Trophoblast cell (in vitro differentiated cells and primary cell): ENCODE measurements around the gene CTSK.
"Not testable (repeated sequence)": the region's sequence is repeated elsewhere in the genome, so short reads cannot be mapped to it uniquely, and the experiment has no call there.

Experiments used
- DNase-seq, 2 donors: peaks; one replicate each; pipeline ENCODE4 v3.0.0-alpha.2; 2016
- H2AFZ ChIP-seq: 2 replicates; pipeline ENCODE4 v1.6.1; 2013; ENCODE audit warnings: low read length, moderate library complexity, mild to moderate bottlenecking; ENCODE audit not compliant: insufficient read depth, poor library complexity
- H2AK5ac ChIP-seq: 2 replicates; pipeline ENCODE4 v1.6.1; 2013; ENCODE audit warnings: mild to moderate bottlenecking, low read length
- H2BK120ac ChIP-seq: 2 replicates; pipeline ENCODE4 v1.6.1; 2013; ENCODE audit warnings: low read length, mild to moderate bottlenecking, moderate library complexity; ENCODE audit not compliant: insufficient read depth, poor library complexity
- H2BK12ac ChIP-seq: 2 replicates; pipeline ENCODE4 v1.6.1; 2013; ENCODE audit warnings: mild to moderate bottlenecking, low read length, moderate library complexity
- H2BK5ac ChIP-seq: 2 replicates; pipeline ENCODE4 v1.6.1; 2013; ENCODE audit warnings: low read length, low read depth, moderate library complexity, mild to moderate bottlenecking; ENCODE audit not compliant: poor library complexity
- H3K14ac ChIP-seq: 2 replicates; pipeline ENCODE4 v1.6.1; 2013; ENCODE audit warnings: mild to moderate bottlenecking, low read length
- H3K18ac ChIP-seq: 2 replicates; pipeline ENCODE4 v1.6.1; 2013; ENCODE audit warnings: mild to moderate bottlenecking, low read length
- H3K23ac ChIP-seq: 2 replicates; pipeline ENCODE4 v1.6.1; 2013; ENCODE audit warnings: low read length
- H3K27ac ChIP-seq: 2 replicates; pipeline ENCODE4 v1.5.1; 2013; ENCODE audit warnings: low read depth, mild to moderate bottlenecking, inconsistent platforms, low read length, moderate library complexity
- H3K27me3 ChIP-seq: 2 replicates; pipeline ENCODE4 v1.6.1; 2013; ENCODE audit warnings: inconsistent platforms, mild to moderate bottlenecking, low read length, moderate library complexity; ENCODE audit not compliant: insufficient read depth
- H3K36me3 ChIP-seq, 2 experiments: 1 replicate in 1 of 2; 2 replicates in 1 of 2; pipeline ENCODE4 v1.6.1; 2013; ENCODE audit warnings: low read length in 2 of 2, mild to moderate bottlenecking in 2 of 2, moderate library complexity in 1 of 2; ENCODE audit not compliant: insufficient read depth in 2 of 2, control insufficient read depth in 1 of 2
- H3K4ac ChIP-seq: 2 replicates; pipeline ENCODE4 v1.6.1; 2013; ENCODE audit warnings: low read depth, mild to moderate bottlenecking, low read length, moderate library complexity
- H3K4me1 ChIP-seq, 2 experiments: 1 replicate in 1 of 2; 2 replicates in 1 of 2; pipeline ENCODE4 v1.6.1; 2013; ENCODE audit warnings: low read length in 2 of 2, mild to moderate bottlenecking in 2 of 2, moderate library complexity in 1 of 2; ENCODE audit not compliant: insufficient read depth in 2 of 2, control insufficient read depth in 1 of 2
- H3K4me2 ChIP-seq: 2 replicates; pipeline ENCODE4 v1.6.1; 2013; ENCODE audit warnings: inconsistent platforms, mild to moderate bottlenecking, low read length, moderate library complexity
- H3K4me3 ChIP-seq: 2 replicates; pipeline ENCODE4 v1.5.1; 2013; ENCODE audit warnings: mild to moderate bottlenecking, low read depth, low read length, inconsistent platforms
- H3K79me1 ChIP-seq: one replicate; pipeline ENCODE4 v1.6.1; 2013; ENCODE audit warnings: low read length
- H3K79me2 ChIP-seq: 2 replicates; pipeline ENCODE4 v1.6.1; 2013; ENCODE audit warnings: low read length, mild to moderate bottlenecking; ENCODE audit not compliant: control insufficient read depth, insufficient read depth, poor library complexity
- H3K9ac ChIP-seq: 2 replicates; pipeline ENCODE4 v1.6.1; 2013; ENCODE audit warnings: mild to moderate bottlenecking, low read length
- H3K9me3 ChIP-seq: 2 replicates; pipeline ENCODE4 v1.6.1; 2013; ENCODE audit warnings: low read depth, mild to moderate bottlenecking, control low read depth, inconsistent platforms, low read length; ENCODE audit not compliant: insufficient read depth
- H4K12ac ChIP-seq: 2 replicates; pipeline ENCODE4 v1.6.1; 2013; ENCODE audit warnings: low read depth, mild to moderate bottlenecking, low read length, moderate library complexity
- H4K8ac ChIP-seq: 2 replicates; pipeline ENCODE4 v1.6.1; 2013; ENCODE audit warnings: low read depth, mild to moderate bottlenecking, low read length, moderate library complexity
- H4K91ac ChIP-seq: one replicate; pipeline ENCODE4 v1.6.1; 2013; ENCODE audit warnings: low read depth, mild to moderate bottlenecking, low read length, moderate library complexity
- WGBS: extraction: QIAGEN DNeasy Blood & Tissue Kit; methylation state at CpG from one replicate; pipeline ENCODE4 v1.1.7; 2013; ENCODE audit warnings: missing lambda C conversion rate; ENCODE audit not compliant: insufficient read length, insufficient coverage; ENCODE audit errors: extremely low coverage; 5-methylcytosine and 5-hydroxymethylcytosine counted together

Gene CTSK

GRCh38 chr1:150798525-150798924 lies 9.5 kb downstream of the CTSK start:
- no peak overlapping the region for H4K8ac ChIP-seq
- DNase-seq, result no peak
- H3K79me1 ChIP-seq, result no peaks in the 10 kb centered on the region
- H3K4ac ChIP-seq, result no peak overlapping the region
- H3K9ac ChIP-seq, result no peak overlapping the region
- H2BK5ac ChIP-seq, result no peak overlapping the region
- H3K23ac ChIP-seq, result no peak overlapping the region
- no peak overlapping the region for H2BK120ac ChIP-seq
- H2AK5ac ChIP-seq, result no peak overlapping the region
- no peaks in the 10 kb centered on the region for H3K9me3 ChIP-seq
- no peak overlapping the region for H2AFZ ChIP-seq
- H4K91ac ChIP-seq, result no peak overlapping the region
- no peak overlapping the region for H4K12ac ChIP-seq
- H3K79me2 ChIP-seq, result no peaks in the 10 kb centered on the region
- no CpG with 5 or more reads among the region's 4 CpGs for WGBS
- no peak overlapping the region for H3K18ac ChIP-seq
- no peak overlapping the region for H3K4me2 ChIP-seq
- H3K4me1 ChIP-seq, result no peaks in the 10 kb centered on the region
- H3K4me3 ChIP-seq, result no peak overlapping the region
- H3K27ac ChIP-seq, result no peak overlapping the region
- no peak overlapping the region for H2BK12ac ChIP-seq
- H3K27me3 ChIP-seq, result no peaks in the 10 kb centered on the region
- no peak overlapping the region for H3K14ac ChIP-seq
- peaks cover 0 to 6% of the 10 kb centered on the region in 2 experiments for H3K36me3 ChIP-seq

- no peak for DNase-seq
- Histone ChIP-seq H3K4me2 (no peak overlapping the region), H2BK12ac (no peak overlapping the region), H3K27me3 (no peaks in the 10 kb centered on the region), H3K4me3 (no peak overlapping the region), H4K91ac (no peak overlapping the region), H3K27ac (no peak overlapping the region), H2AK5ac (no peak overlapping the region), H3K79me1 (no peaks in the 10 kb centered on the region), H4K12ac (no peak overlapping the region), H3K4ac (no peak overlapping the region), H3K9ac (no peak overlapping the region), H3K23ac (no peak overlapping the region), H4K8ac (no peak overlapping the region), H3K79me2 (no peaks in the 10 kb centered on the region), H3K14ac (no peak overlapping the region), H3K18ac (no peak overlapping the region), H2BK120ac (no peak overlapping the region), H3K9me3 (no peaks in the 10 kb centered on the region), H2BK5ac (no peak overlapping the region), H3K4me1 (no peaks in the 10 kb centered on the region), H2AFZ (no peak overlapping the region), H3K36me3 (peaks cover 0 to 6% of the 10 kb centered on the region in 2 experiments)
- no CpG with 5 or more reads among the region's 3 CpGs for WGBS
Measured at GRCh38 chr1:150796374-150796773, 11.7 kb downstream of the CTSK start.

- not testable (repeated sequence) for H3K14ac ChIP-seq, H3K9me3 ChIP-seq, H2BK5ac ChIP-seq, H4K91ac ChIP-seq, H4K12ac ChIP-seq, H4K8ac ChIP-seq, H3K79me2 ChIP-seq, H3K27ac ChIP-seq, H3K27me3 ChIP-seq, H3K4me1 ChIP-seq, H3K9ac ChIP-seq, H3K23ac ChIP-seq, DNase-seq, H2BK12ac ChIP-seq, H3K36me3 ChIP-seq, H3K4me2 ChIP-seq, H3K18ac ChIP-seq, H2AK5ac ChIP-seq, H2AFZ ChIP-seq, H3K79me1 ChIP-seq, H2BK120ac ChIP-seq, H3K4me3 ChIP-seq, H3K4ac ChIP-seq
- WGBS, result no CpG with 5 or more reads among the region's 3 CpGs
Measured at GRCh38 chr1:150793778-150794177, 14.3 kb downstream of the CTSK start.

GRCh38 chr1:150793221-150793620 lies 14.8 kb downstream of the CTSK start:
- Histone ChIP-seq H3K27ac (no peak overlapping the region), H3K9me3 (no peaks in the 10 kb centered on the region), H3K79me2 (no peaks in the 10 kb centered on the region), H3K36me3 (peaks cover 0 to 3% of the 10 kb centered on the region in 2 experiments), H3K4me1 (peaks cover 0 to 3% of the 10 kb centered on the region in 2 experiments), H3K18ac (no peak overlapping the region), H3K79me1 (no peaks in the 10 kb centered on the region), H3K14ac (no peak overlapping the region), H3K4me3 (no peak overlapping the region), H4K8ac (no peak overlapping the region), H2AK5ac (no peak overlapping the region), H4K12ac (no peak overlapping the region), H2BK5ac (no peak overlapping the region), H3K9ac (no peak overlapping the region), H3K27me3 (no peaks in the 10 kb centered on the region), H3K23ac (no peak overlapping the region), H3K4me2 (no peak overlapping the region), H4K91ac (no peak overlapping the region), H2BK12ac (no peak overlapping the region), H2AFZ (no peak overlapping the region), H3K4ac (no peak overlapping the region), H2BK120ac (no peak overlapping the region)
- no peak for DNase-seq
- WGBS, result no CpG with 5 or more reads among the region's 1 CpG
